Eye (tissue), 1 donor: ENCODE data around the gene CHST11.
A peak's percentile ranks its signal among the peaks of the same experiment; 100 is the strongest.

Experiments
- DNase-seq: peaks from one replicate; pipeline ENCODE4 v3.0.0-alpha.2; 2015

CHST11 gene

DNA sequence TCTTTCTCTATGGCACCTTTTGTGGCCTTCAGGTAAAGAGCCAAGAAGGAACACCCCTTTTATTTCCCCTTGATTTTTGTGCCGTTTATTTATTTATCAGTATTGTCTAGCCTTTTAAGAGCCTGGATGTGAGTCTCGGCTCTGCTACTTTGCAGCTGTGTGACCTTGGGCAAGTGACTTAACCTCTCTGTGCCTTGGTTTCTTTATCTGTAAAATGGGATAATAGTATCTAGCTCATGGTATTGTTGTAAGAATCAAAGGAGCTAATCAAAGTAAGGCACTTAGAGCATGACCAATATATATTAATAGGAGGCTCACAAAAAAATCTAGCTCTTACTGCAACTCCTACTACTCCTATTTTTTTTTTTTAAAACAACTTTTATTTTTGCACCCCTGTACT lies 179.7 kb downstream of the CHST11 start:
- DNase-seq: no peak

DNA sequence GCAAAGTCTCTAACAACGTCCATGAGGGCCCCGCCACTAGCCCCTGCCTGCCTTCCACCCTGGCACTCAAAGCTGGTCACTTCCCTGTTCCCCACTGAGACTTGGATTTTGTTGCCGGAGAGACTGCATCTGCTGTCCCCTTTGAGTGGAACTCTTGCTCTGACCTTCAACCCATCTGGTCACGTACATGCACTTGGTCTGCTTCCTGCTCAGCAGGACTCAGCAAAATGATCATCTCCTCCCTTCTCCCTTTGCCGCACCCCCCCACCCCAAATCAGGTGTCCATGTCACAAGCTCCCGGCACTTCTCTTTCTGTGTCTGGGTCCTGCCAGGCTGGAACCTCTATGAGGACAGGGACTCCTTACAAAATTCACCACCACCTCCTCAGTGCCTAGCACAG lies 180.9 kb downstream of the CHST11 start:
- DNase-seq: no peak

DNA sequence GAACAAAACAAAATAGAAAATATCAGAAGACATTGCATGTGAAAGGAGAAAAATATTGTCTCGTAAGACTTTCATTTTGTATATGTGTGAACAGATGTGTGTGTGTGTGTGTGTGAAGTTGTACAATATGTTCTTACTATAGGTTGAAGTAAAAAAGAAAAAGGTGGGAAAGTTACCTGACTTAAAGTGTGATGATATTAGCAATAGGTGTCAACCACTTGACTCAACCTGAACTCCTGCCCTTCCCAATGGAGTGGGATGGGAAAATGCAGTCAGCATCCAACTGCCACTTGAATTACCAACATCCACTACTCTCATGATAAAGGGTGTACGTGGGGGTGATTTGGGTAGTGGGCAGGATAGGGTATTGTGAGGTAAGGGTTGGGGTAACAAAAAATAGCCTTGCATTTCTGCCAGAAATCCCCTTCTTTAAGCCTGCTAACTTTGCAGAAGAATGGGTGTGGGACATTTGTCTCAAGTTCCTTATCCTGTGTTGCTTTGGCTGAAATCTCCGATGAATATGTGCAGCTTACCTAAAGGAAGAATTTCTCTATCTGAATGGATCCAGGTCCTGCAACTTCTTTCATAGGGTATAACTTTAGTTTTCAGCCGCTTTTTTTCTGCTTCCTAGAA lies 181.6 kb downstream of the CHST11 start:
- DNase-seq: no peak

DNA sequence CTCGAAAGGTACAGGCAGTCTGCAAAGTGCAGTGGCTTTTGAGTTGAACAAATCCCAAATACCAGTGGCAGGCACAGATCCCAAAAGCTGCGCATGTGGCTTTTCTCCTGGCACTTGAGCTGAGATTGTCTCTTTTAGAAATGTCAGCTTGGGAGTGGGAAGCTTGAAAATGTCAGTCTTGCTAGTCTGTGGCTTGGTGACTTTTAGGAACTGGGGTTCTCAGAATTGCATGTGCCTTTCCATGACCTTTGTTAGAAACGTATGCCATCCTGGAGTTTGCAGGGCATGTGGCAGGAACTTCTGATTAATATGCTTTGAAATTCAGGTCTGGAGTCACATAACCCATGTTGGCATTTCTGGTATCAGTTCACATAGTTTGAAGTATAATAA lies 182.1 kb downstream of the CHST11 start:
- no peak for DNase-seq

DNA sequence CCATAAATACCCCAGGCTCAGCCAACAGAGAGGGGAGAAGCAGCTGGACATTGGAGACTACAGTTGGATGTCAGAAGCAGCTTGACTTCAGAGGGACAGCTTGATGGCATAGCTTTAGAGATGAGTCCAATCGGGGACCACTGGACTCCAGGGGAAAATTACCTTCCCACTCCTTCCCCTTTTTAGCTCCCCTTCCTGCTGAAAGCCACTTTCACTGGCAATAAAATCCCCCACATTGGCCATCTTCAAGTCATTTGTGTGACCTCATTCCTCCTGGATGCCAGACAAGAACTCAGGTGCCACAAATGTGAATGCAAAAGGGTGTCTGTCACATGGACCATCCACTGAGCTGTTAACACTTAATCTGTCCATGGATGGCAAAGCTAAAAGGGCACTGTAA lies 184.2 kb downstream of the CHST11 start:
- DNase-seq: no peak

DNA sequence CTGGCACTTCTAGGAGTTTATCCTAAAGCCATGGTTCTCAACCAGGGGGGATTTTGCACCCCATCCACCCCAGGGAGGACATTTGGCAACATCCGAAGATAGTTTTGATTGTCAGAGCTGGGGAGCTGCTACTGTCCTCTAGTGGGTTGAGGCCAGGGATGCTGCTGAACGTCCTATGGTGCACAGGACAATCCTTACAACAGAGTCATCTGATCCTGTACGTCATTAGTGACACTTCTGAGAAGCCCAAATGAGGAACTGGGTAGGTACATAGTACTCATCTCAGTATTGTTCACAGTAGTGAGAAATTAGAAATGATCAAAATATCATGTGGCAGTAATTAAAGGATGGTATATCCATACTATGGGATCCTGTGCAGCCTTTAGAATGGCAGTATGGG lies 185.1 kb downstream of the CHST11 start:
- no peak for DNase-seq

DNA sequence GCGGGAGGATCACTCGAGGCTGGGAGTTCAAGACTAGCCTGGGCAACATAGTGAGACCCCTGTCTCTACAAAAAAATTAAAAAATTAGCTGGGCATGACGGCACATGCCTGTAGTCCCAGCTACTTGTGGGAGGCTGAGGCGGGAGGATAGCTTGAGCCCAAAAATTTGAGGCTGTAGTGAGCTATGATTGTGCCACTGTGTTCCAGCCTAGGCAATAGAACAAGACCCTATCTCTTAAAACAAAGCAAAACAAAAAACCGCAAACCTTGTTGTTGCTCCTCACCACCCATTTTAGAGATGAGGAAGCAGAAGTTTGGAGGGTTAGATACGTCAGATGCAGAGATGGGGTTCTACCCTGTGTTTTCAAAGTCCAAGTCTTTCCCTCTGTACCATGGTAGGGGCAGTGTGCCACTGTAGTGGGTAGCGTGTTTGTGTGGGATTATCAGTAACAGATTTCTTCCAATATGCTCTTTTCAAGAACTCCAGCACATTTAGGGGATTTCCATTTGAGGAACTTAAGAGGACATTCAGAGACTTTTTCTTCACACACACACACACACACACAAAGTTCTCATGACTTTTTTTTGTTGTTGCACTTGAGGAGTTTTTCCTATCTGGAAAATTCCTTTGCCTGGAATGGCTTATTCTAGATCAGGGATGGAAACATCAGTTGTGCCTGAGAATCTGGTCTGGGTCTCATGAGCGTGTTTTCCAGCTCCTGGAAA lies 186.5 kb downstream of the CHST11 start:
- DNase-seq: no peak

DNA sequence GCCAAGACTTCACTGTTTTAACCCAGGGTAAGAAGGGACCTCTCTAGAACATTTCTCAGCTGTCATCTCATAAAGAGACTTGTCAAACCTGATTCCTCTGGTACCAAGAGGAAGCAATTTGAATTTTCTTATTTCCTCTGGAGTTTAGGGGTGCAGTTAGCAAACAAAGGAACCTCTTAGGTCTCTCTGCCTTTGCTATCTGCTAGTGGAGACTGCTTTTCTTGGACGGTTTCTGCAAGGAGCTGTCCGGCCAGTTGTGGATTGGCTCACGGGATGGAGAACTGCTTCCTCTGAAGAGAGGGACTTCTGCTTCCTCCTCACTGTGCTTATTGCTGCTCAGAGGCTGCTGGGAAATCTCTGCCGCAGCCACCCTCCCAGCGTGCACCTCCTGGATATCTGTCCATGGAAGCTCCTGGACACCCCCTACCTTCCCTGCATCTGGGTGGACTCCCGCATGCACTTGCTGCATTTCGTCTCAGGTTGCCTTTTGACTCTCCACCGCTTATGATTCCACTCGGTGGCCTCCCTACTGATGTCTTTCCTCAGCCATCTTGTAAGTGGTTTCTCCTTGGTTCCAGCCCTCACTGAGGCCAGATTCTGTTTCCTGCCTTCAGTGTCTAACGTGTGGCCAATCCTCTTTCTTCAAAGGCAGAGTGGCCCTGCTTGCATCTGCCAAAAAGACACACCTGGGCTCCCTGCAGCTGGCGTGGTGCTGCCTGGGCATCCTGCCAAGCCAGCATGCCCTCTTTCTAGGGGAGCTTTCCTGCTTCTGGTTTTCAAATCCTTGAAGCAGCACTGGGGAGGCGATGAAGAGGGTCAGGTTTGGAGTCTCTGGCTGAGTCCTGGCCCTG lies 187.3 kb downstream of the CHST11 start:
- DNase-seq: no peak

DNA sequence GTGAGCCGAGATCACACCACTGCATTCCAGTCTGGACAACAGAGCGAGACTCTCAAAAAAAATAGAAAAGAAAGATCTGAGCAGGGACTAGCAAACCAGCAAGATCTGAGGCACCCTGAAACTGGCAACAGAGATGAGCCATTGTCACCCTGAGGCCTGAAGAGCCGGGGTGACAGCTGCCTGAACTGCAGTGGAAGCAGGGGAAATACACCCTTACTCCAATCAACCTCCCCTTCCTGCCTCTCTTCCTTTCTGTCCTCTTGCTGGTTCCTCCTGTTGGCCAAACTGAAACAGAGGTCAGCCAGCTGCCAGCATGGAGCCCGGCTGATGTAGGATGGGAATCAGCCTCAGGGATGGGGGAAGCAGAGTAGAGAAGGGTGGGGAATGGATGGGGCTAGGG lies 192.0 kb downstream of the CHST11 start:
- no peak for DNase-seq

DNA sequence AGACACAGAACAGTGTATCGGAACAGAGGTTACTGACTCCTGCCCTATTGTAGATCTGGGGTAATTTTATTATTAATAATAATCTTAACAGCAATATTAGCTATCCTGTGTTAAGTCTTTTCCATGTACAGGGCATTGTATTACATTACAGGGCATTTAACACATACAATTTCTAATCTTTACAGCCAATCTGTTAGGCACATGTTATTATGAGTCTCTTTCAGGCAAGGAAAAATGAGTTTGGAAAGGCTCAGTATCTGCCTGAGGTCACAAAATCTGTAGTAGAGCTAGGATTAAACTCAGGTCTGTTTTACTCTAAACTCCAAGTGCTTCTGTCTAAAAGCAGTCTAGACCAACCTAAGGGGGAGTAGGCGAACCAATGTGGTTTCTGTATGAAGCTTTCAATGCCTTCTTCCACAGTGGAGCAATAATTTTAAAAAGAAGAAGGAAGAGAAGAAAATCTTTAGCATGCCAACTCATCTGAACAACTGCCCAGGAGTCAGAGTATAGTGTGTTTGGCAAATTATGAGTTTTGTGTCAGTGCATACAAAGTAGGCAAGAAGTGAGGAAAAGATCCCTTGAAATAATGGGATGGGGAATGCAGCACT lies 192.6 kb downstream of the CHST11 start:
- no peak for DNase-seq

DNA sequence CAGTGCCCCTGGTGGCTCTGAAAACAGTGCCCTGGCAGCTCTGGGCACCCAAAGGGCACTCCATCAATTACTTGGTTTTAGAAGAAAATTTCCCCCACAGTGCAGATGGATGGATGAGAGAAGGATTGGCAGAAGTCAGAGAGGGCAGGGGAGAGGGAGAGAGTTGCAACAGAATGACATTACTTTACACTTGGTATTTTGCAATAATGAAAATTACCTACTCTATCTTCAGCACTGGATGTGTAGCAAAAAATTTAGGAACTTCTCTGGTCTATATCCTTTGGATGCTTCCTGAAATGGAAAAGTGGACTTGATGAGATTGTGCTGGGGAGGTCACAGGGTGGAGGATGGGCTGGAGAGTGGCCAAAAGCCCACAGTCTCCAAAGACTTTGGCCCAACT lies 193.2 kb downstream of the CHST11 start:
- DNase-seq: no peak

DNA sequence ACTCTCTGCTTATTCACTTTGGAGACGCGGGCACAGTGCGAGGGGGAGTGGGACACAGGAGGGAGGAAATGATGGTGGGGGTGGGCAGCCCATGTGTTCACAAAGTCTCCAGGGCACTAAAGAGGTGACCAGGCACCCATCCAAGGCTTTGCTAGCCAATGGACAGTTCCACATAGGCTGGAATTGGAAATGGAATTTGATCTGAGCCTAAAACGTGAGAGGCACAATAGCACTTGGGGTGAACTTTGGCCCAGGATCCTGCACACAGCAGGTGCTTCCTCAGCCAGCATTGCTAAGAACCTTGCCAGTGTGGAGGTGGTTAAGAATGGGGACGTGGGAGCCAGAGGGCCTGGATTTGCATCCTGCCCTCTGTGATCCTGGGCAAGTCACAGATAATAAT lies 193.8 kb downstream of the CHST11 start:
- no peak for DNase-seq

DNA sequence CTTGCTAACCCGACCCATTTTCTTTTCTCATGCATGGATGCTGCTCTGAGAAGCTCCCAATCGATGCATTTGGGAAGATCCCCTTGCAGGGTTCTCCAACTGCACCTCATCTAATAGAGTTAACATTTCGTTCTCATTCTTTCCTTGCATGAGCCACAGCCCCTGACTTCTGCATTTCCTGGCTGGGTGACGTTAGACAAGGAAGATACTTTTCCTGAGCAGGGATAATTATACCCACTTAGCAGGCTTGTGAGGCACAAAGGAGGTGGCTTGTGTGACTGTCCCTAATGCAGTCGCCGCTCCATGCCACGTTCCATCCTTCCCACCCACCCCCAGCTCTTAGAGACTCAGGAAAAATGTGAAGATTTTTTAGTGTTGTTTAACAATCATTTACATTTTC lies 195.1 kb downstream of the CHST11 start:
- DNase-seq: no peak

DNA sequence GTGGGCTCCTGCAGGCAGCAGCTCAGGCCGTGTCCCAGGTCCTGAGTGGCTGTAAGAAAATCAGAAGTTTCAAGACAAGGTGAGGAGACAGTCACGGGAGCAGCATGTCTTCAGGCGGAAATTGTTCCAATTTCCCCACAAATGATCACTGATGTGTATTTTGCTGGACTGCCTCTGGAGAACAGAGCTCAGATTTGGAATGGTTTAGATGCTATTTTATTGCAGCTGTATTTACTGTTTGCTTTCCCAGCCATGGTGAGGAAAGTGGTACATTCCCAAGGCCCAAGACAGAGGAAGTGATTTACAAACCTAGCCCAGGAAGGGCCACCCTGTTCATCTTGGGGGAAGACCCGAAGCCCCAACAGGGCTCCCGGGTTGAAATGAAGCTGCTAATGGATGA lies 195.6 kb downstream of the CHST11 start:
- no peak for DNase-seq

DNA sequence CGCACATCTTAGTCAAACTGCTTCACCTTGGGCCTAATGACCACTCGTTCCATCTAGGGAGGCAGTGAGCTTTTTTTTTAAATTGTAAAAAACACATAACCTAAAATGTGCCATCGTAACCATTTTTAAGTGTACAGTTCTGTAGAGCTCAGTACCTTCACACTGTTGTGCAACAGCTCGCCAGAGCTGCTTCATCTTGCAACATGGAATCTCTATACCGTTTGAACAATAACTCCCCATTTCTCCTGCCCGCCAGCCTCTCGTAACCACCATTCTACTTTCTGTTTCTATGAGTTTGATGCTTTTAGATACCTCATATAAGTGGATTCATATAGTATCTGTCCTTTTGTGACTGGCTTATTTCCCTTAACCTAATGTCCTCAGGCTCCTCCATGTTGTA lies 196.2 kb downstream of the CHST11 start:
- DNase-seq: no peak

DNA sequence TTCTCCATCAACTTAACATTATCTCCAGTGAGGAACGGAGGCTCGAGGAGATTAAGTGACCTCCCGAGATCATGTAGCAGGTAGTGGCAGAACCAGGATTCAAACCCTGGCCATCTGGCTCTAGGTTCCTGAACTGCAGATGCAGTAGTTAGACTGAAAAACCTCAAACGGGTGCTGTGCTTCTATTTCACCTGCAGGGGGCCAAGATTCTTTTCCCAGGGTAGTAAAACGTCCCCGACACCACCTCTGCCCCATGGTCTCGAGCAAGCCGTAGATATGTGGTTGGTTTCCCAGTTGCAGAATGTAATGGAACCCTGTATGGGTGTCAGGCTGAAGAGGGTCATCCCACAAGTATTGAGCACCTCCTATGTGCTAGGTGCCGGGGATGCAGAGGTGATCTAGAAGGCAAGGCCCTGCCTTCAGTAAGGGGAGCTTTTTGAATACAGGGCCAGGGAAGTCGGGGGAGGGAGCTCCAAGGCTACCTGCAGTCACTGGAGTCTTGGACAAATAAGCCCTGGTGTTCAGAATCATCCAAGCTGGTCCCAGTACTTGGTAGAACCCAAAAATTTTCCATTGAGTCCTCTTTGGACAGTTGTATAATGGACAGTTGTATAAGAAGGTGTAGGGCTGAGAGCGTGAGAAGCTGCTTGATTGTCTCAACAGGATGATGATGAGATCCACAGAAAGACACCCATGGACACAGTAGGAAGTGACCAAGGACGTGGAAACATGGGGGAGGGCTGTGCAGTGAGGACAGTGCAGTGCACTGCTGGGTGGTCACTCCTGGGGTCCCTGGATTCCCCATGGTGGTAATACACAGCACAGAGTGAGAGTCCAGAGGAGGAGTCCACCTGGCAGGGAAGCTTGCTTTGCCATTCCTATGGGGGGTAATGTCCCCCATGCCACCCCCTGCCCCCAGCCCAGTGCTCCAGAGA lies 197.2 kb downstream of the CHST11 start:
- DNase-seq: no peak

DNA sequence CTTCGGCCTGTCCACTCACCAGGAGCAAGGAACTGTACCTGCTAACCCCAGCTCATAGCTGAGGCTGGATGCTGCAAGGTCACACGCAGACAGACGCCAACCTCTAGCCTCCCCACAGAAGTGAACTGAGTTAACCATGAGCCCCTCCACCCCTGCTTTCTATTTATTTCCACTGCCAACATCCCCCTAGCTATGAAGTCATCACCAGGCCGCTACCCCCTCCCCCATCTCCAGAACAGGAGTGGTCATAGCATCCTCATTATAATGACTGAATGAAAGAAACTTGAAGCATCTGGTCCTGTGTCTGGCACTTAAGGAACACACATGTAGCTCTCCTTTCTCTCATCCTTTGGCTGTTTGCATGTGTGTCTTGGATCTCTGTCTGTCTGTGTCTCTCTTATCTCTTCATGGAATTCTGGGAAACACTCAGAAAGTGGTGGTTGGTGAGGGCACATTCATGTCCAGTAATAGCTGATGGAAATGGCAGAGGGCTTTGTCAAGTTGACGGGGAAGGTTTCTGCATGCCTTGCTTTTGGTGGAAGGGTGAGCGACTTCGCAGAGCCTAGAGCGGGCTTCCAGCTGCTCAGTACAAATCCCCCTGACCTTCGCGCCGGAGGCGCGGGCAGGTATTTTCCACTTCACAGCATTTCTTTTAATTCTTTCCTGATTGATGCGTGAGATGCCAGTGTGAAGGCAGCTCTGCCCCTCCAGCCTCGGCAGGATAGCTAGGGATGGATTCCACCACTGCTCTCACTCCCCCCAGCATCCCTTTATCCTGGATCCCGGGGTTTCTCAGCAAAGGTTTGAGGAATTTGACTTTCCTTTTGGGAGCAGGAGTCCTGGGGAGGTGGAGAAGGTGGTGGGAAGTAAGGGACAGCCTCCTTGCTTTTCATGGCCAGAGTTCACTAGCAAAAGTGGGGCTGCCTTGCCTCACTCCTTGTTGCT lies 198.2 kb downstream of the CHST11 start:
- peak; percentile 53 for DNase-seq

DNA sequence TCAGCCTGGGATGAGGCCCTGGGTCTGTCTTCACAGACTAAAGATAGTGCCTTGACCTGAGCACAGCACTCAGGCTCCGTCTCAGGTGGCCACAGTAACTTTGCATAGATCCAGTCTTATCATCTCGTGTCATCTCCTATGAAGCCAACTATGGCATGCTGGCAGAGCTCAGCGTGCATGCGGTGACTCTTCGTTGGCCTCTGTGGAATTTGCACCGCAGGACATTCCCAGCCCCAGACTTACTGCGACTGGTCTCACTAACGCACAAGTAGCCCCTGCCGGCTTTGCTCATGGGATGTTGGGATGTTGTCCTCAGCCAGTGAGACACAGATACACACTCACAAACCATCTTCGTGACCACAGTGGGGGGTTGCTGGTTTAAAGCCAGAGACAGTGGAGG lies 199.6 kb downstream of the CHST11 start:
- no peak for DNase-seq

DNA sequence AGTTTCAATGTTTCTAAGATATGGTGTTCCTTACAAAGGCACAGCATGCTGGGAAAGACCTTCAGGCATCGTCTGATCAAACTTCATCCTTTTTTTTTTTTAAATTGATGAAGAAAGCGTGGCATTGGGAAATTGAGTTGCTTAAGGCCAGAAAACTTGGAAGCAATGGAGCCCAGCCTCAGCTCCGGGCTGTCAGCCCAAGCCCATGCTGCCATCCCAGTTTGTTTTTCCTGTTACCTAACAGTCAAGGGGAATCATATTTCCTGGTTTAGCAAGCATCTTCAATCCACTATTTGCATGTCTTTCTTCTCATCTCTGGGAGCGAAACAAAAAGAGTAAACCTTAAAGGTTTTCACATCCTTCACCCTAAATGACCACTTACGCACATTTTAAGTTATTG lies 200.2 kb downstream of the CHST11 start:
- no peak for DNase-seq

DNA sequence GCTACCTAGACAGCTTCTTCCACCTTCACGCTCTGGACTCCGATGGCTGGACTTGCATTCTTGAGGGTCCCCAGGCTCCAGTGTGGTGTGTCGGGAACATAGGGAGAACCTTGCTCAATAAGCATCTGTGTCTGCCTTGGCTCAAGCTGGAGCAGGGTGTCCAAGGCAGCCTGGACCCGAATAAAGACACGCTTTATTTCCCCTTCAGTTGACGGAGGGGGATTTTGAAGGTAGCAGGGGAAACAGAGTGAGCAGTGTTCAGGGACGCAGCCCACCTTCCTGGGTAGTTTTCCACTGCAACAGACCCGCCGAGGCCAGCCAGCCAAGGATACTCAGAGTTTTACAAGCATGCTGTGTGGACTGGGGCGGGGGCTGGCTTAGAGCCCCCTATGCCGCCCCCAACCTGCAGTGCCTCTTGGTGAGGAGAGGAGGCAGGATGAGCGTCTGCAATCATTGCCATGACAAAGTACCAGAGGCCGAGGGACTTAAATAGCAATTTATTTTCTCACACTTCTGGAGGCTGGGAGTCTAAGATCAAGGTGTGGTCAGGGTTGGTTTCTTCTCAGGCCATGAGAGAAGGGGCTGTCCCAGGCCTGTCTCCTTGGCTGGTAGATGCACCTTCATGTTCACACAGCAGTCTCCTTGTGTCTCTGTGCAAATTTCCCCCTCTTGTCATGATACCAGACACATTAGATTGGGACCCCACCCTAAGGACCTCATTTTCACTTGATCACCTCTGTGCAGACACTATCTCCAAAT lies 201.2 kb downstream of the CHST11 start:
- DNase-seq: no peak

DNA sequence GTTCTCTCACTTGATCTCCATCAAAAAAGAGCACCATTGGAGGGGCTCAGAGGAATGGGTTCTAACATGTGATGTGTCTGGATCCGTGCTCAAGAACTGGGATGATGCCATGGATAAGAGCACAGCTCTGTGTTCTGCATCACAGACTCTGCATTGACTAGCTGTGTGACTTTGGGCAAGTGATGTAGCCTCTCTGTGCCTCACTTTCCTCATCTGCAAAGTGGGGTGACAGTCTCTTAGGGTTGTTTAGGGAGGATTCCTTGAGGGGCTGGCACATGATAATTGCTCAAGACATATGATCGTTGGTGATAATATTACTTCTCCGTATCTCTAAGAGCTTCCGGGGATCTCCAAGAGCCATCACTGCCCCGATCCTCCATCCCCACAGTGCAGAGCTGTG lies 202.3 kb downstream of the CHST11 start:
- no peak for DNase-seq
